ENCODE results near the gene NR4A1.

The NR4A1 gene

GRCh38 chr12:52059582-52060497, 8.6 kb downstream of the NR4A1 start:
- DNase-seq = no peak

- DNase-seq = no peak
These were observed 9.4 kb downstream of the NR4A1 start for GRCh38 chr12:52060498-52061177.

- no peak for DNase-seq
These were observed 10.4 kb downstream of the NR4A1 start for GRCh38 chr12:52061470-52062166.

- DNase-seq = no peak
These were observed 11.2 kb downstream of the NR4A1 start for GRCh38 chr12:52062167-52063081.

GRCh38 chr12:52063082-52063924, 12.1 kb downstream of the NR4A1 start:
- DNase-seq = no peak

- no peak for DNase-seq
These were observed 12.9 kb downstream of the NR4A1 start for GRCh38 chr12:52063981-52064649.

- no peak for DNase-seq
These were observed 15.3 kb downstream of the NR4A1 start for GRCh38 chr12:52066346-52067080.

- DNase-seq = no peak
These were observed 15.8 kb downstream of the NR4A1 start for GRCh38 chr12:52067081-52067374.

- DNase-seq = peak; percentile 95
These were observed 18.3 kb downstream of the NR4A1 start, which contains the start of gene ATG101 for GRCh38 chr12:52069327-52070184. Gene ATG101 (plus strand): TSS chr12:52069978. CDS start chr12:52073651, 3,673 bp downstream.

- DNase-seq = no peak
These were observed 19.1 kb downstream of the NR4A1 start for GRCh38 chr12:52070185-52070925.

- no peak for DNase-seq
These were observed 22.5 kb downstream of the NR4A1 start for GRCh38 chr12:52073531-52074381.

- no peak for DNase-seq
These were observed 23.9 kb downstream of the NR4A1 start for GRCh38 chr12:52074971-52075724.

- DNase-seq = no peak
These were observed 25.6 kb downstream of the NR4A1 start for GRCh38 chr12:52076811-52077210.

- no peak for DNase-seq
These were observed 27.0 kb downstream of the NR4A1 start for GRCh38 chr12:52078276-52078675.

GRCh38 chr12:52079576-52080402, 28.5 kb downstream of the NR4A1 start, which contains the start of gene SMIM41:
Gene SMIM41 (plus strand): TSS chr12:52079704. CDS start chr12:52079780, 76 bp downstream.
- no peak for DNase-seq
